Mesendoderm (in vitro differentiated cells): ENCODE data around the gene GBF1.

Experiments used
- DNase-seq: peaks from one replicate; pipeline ENCODE4 v3.0.0; 2013
- H2AK5ac ChIP-seq: 2 replicates; pipeline ENCODE4 v1.6.1; 2013; ENCODE audit warnings: low read length, inconsistent platforms
- H2BK120ac ChIP-seq: 2 replicates; pipeline ENCODE4 v1.6.1; 2013; ENCODE audit warnings: low read depth, mild to moderate bottlenecking, low read length, moderate library complexity, mixed read lengths
- H2BK15ac ChIP-seq: replicated peaks from 2 replicates; pipeline ENCODE4 v1.6.1; 2013; ENCODE audit warnings: low read depth, mild to moderate bottlenecking, moderate library complexity
- H2BK5ac ChIP-seq: 2 replicates; pipeline ENCODE4 v1.6.1; 2013; ENCODE audit warnings: low read length, inconsistent platforms
- H3K18ac ChIP-seq: 2 replicates; pipeline ENCODE4 v1.6.1; 2013; ENCODE audit warnings: mild to moderate bottlenecking, low read length, mixed read lengths
- H3K23ac ChIP-seq: one replicate; pipeline ENCODE4 v1.6.1; 2013; ENCODE audit warnings: low read length
- H3K27ac ChIP-seq: 2 replicates; pipeline ENCODE4 v1.5.1; 2013; ENCODE audit warnings: low read depth, mild to moderate bottlenecking, inconsistent platforms, low read length, moderate library complexity
- H3K27me3 ChIP-seq: 2 replicates; pipeline ENCODE4 v1.6.1; 2013; ENCODE audit warnings: low read length, control low read depth, mild to moderate bottlenecking, inconsistent platforms; ENCODE audit not compliant: insufficient read depth, poor library complexity
- H3K36me3 ChIP-seq: 2 replicates; pipeline ENCODE4 v1.6.1; 2013; ENCODE audit warnings: low read length, inconsistent platforms; ENCODE audit not compliant: control insufficient read depth, insufficient read depth
- H3K4ac ChIP-seq: one replicate; pipeline ENCODE4 v1.6.1; 2013; ENCODE audit warnings: low read depth, mild to moderate bottlenecking, low read length, moderate library complexity
- H3K4me1 ChIP-seq: 2 replicates; pipeline ENCODE4 v1.6.1; 2013; ENCODE audit warnings: low read depth, low read length, inconsistent platforms; ENCODE audit not compliant: control insufficient read depth
- H3K4me2 ChIP-seq: 2 replicates; pipeline ENCODE4 v1.6.1; 2013; ENCODE audit warnings: low read length
- H3K4me3 ChIP-seq: 2 replicates; pipeline ENCODE4 v1.5.1; 2013; ENCODE audit warnings: mild to moderate bottlenecking, low read length
- H3K56ac ChIP-seq: one replicate; pipeline ENCODE4 v1.6.1; 2013; ENCODE audit warnings: low read length
- H3K79me1 ChIP-seq: 2 replicates; pipeline ENCODE4 v1.6.1; 2013; ENCODE audit warnings: low read length, inconsistent platforms
- H3K79me2 ChIP-seq: 2 replicates; pipeline ENCODE4 v1.6.1; 2013; ENCODE audit warnings: mild to moderate bottlenecking, low read length; ENCODE audit not compliant: control insufficient read depth, insufficient read depth
- H3K9ac ChIP-seq: 2 replicates; pipeline ENCODE4 v1.6.1; 2013; ENCODE audit warnings: low read length, inconsistent platforms
- H4K5ac ChIP-seq: one replicate; pipeline ENCODE4 v1.6.1; 2013; ENCODE audit warnings: low read length
- H4K8ac ChIP-seq: one replicate; pipeline ENCODE4 v1.6.1; 2013; ENCODE audit warnings: low read depth, mild to moderate bottlenecking, control low read depth, low read length, moderate library complexity
- whole genome bisulfite sequencing: extraction: QIAGEN DNeasy Blood & Tissue Kit; methylation state at CpG from one replicate; pipeline ENCODE4 v1.1.7; 2013; ENCODE audit warnings: low lambda C conversion rate, missing lambda C conversion rate; ENCODE audit not compliant: insufficient coverage; ENCODE audit errors: extremely low coverage; 5-methylcytosine and 5-hydroxymethylcytosine counted together

GBF1 gene

DNA sequence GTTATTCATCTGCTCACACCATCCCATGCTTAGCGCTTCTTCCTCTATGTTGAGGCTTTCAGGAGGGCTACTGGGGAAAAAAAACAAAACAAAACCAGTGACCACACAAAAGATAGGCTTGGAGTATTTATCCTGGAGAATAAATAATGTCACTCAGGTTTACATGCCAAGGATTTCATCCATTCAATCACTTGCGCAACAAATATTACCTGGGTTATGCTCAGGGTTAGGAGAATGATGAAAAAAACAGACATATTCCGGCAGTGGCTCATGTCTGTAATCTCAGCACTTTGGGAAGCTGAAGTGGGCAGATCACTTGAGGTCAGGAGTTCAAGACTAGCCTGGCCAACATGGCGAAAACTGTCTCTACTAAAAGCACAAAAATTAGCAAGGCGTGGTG, 22.5 kb upstream of the GBF1 start:
- no CpG with 5 or more reads among the region's 5 CpGs for WGBS
- no peak overlapping the region for H2BK5ac ChIP-seq
- H3K4me1 ChIP-seq, result no peaks in the 10 kb centered on the region
- no peak overlapping the region for H2BK120ac ChIP-seq
- DNase-seq, result no peak
- H4K5ac ChIP-seq, result no peak overlapping the region
- H2AK5ac ChIP-seq, result no peak overlapping the region
- H3K56ac ChIP-seq, result no peak overlapping the region
- no peak overlapping the region for H3K9ac ChIP-seq
- no peak overlapping the region for H3K4me3 ChIP-seq
- no peaks in the 10 kb centered on the region for H3K36me3 ChIP-seq
- no peak overlapping the region for H2BK15ac ChIP-seq
- H3K79me1 ChIP-seq, result no peaks in the 10 kb centered on the region
- H3K18ac ChIP-seq, result no peak overlapping the region
- no peaks in the 10 kb centered on the region for H3K79me2 ChIP-seq
- no peak overlapping the region for H3K27ac ChIP-seq
- H4K8ac ChIP-seq, result no peak overlapping the region
- no peak overlapping the region for H3K4ac ChIP-seq
- H3K23ac ChIP-seq, result no peak overlapping the region
- H3K27me3 ChIP-seq, result peaks cover 13% of the 10 kb centered on the region
- H3K4me2 ChIP-seq, result no peak overlapping the region

DNA sequence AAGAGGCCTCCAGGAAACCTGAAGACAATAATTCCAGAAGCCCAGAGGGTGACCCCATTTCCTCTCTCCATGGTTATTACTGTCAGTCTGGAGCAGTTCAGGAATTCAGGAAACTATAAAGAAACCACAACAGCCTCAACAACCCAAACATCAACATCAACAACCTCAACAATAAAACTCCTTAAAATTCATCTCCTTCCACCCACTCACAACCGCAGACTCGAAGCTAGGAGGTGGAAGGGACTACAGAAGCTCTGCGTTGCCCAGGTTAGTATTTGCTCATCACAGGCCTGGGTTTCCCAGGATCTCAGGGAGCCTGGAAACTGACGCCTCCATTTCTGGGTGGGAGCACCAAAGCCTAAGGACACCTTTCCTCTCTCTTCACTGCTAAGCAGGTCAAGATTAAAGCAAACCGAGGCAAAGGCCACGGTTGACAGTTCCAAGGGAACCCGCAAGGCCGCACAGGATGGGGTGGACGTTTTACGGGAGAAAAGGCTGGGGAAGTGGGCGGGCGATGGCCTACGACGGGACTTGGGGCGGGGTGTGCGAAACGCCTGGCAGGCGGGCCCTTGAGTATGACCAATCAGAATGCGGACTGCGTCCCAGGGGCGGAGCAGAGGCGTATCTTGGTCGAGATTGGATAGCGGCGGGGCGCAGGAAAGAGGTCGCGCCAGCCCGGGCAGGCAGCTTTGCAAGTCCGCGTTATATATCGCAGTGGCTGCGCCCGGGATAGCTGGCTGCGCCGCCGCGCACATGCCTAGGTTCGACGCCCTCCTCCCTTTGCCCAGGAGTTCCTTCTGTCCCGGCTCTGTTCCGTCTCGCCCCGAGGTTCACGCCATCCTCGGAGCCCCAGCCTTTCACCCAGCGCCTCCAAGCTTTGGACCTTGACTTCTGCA, 19.4 kb upstream of the GBF1 start, which contains the start of gene ELOVL3:
ELOVL3 (plus strand) TSS at position 654 of the 896 bp plus-strand sequence. CDS start 250 bp downstream, outside the sequence.
- Histone ChIP-seq H3K9ac (peak within 1 kb of the TSS; percentile 50), H4K5ac (no peak within 1 kb of the TSS), H2BK120ac (no peak within 1 kb of the TSS), H3K4ac (no peak within 1 kb of the TSS), H3K4me2 (peak within 1 kb of the TSS; percentile 56), H2BK5ac (no peak within 1 kb of the TSS), H3K36me3 (no peaks in the 10 kb centered on the region), H2AK5ac (no peak within 1 kb of the TSS), H3K23ac (no peak within 1 kb of the TSS), H3K4me3 (no peak within 1 kb of the TSS), H2BK15ac (no peak within 1 kb of the TSS), H3K79me2 (no peaks in the 10 kb centered on the region), H3K27me3 (peaks cover 14% of the 10 kb centered on the region), H3K56ac (peak within 1 kb of the TSS; percentile 66), H3K4me1 (no peaks in the 10 kb centered on the region), H3K18ac (no peak within 1 kb of the TSS), H3K79me1 (no peaks in the 10 kb centered on the region), H4K8ac (no peak within 1 kb of the TSS), H3K27ac (no peak within 1 kb of the TSS)
- no CpG with 5 or more reads among the region's 47 CpGs for WGBS
- DNase-seq, result peak; percentile 98

DNA sequence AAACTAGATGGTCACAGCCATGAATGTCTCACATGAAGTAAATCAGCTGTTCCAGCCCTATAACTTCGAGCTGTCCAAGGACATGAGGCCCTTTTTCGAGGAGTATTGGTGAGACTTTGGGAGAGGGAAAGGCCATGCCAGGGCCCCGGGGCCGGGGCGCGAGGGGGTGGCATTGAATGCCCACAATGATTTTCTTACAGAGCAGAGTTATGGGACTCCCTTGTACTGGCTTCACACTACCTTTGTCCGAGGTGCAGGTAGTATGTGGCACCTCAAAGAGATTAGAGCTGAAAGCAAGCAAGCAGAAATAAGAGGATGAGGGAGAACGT, 18.8 kb upstream of the GBF1 start:
- Histone ChIP-seq H3K9ac (no peak overlapping the region), H3K56ac (no peak overlapping the region), H3K36me3 (no peaks in the 10 kb centered on the region), H4K5ac (no peak overlapping the region), H3K4me3 (no peak overlapping the region), H3K4me2 (no peak overlapping the region), H4K8ac (no peak overlapping the region), H2BK15ac (no peak overlapping the region), H3K4ac (no peak overlapping the region), H2BK5ac (no peak overlapping the region), H3K23ac (no peak overlapping the region), H3K18ac (no peak overlapping the region), H2BK120ac (no peak overlapping the region), H3K27ac (no peak overlapping the region), H3K79me2 (no peaks in the 10 kb centered on the region), H3K79me1 (no peaks in the 10 kb centered on the region), H3K27me3 (peaks cover 17% of the 10 kb centered on the region), H3K4me1 (no peaks in the 10 kb centered on the region), H2AK5ac (no peak overlapping the region)
- no peak for DNase-seq
- no CpG with 5 or more reads among the region's 8 CpGs for WGBS

DNA sequence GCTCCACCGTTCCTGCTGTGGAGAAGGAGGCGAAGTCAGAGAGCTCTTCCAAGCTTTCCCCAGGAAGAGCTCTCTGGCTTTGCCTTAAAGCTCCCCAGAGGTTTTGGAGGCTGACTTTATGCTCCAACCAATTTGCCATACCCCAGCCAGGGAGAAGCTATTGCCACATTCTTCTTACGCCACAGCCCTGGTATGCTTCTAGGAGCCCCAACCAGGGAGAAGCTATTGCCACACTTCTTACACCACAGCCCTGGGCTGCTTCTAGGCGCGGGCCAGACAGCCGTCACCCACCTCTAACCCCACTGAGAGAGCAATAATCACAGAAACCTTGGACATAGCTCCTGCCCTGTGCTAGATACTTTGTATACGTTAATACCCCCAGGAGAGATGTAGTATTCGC, 18.3 kb upstream of the GBF1 start:
- Histone ChIP-seq H3K56ac (no peak overlapping the region), H4K5ac (no peak overlapping the region), H3K4ac (no peak overlapping the region), H3K36me3 (no peaks in the 10 kb centered on the region), H3K18ac (no peak overlapping the region), H3K4me1 (no peaks in the 10 kb centered on the region), H3K27ac (no peak overlapping the region), H3K4me2 (no peak overlapping the region), H2BK15ac (no peak overlapping the region), H4K8ac (no peak overlapping the region), H2AK5ac (no peak overlapping the region), H3K79me2 (no peaks in the 10 kb centered on the region), H3K79me1 (no peaks in the 10 kb centered on the region), H2BK5ac (no peak overlapping the region), H3K23ac (no peak overlapping the region), H3K9ac (no peak overlapping the region), H3K27me3 (peaks cover 20% of the 10 kb centered on the region), H3K4me3 (no peak overlapping the region), H2BK120ac (no peak overlapping the region)
- WGBS, result no CpG with 5 or more reads among the region's 8 CpGs
- DNase-seq, result no peak

DNA sequence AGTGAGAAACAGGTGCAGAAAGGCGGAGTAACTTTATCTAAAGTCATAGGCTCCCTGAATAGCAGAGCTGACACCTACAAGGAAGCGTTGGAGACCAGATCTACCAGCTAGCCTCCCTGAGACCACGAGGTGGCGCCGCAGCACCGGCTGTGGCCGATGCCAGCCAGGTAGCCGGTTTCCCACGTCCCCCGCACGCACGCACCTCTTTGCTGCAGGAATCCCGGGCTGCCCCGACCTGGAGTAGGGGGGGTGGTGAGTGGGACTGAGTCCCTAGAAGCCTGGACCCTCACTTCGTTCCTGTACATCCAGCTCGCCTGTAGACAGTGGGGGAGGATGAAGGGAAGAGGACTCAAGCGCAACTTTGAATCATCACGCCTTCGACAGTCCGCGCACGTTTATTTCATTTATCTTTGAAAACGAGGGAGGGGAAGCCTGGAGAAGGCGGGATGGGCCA, 15.5 kb upstream of the GBF1 start:
- Histone ChIP-seq H3K9ac (peak overlapping the region; percentile 1), H3K4ac (no peak overlapping the region), H4K8ac (no peak overlapping the region), H3K4me3 (no peak overlapping the region), H4K5ac (no peak overlapping the region), H3K56ac (no peak overlapping the region), H3K4me2 (peak overlapping the region; percentile 93), H2BK120ac (no peak overlapping the region), H3K27me3 (peaks cover 31% of the 10 kb centered on the region), H3K79me1 (no peaks in the 10 kb centered on the region), H3K36me3 (no peaks in the 10 kb centered on the region), H3K18ac (no peak overlapping the region), H3K27ac (no peak overlapping the region), H3K79me2 (no peaks in the 10 kb centered on the region), H2AK5ac (no peak overlapping the region), H3K23ac (no peak overlapping the region), H2BK5ac (no peak overlapping the region), H3K4me1 (no peaks in the 10 kb centered on the region), H2BK15ac (no peak overlapping the region)
- peak; percentile 84 for DNase-seq
- no CpG with 5 or more reads among the region's 24 CpGs for WGBS
